CD4-positive, alpha-beta T cell treated with Interleukin-17A for 1 hour (primary cell): Measurements from ENCODE around the gene FDPS.
"Not testable (repeated sequence)": the region's sequence is repeated elsewhere in the genome, so short reads cannot be mapped to it uniquely, and the experiment has no call there.

Source experiments
- DNase-seq: peaks from one replicate; pipeline ENCODE4 v3.0.0-alpha.2; 2020

The FDPS gene

GRCh38 chr1:155286544-155286943 is 22.1 kb upstream of the FDPS start:
- no peak for DNase-seq

GRCh38 chr1:155287987-155288543 is 20.6 kb upstream of the FDPS start:
- DNase-seq: no peak

- not testable (repeated sequence) for DNase-seq
Observed at GRCh38 chr1:155291006-155291405, 17.7 kb upstream of the FDPS start.

GRCh38 chr1:155293086-155293749 is 15.4 kb upstream of the FDPS start:
- DNase-seq: no peak

GRCh38 chr1:155294520-155295182 is 14.0 kb upstream of the FDPS start:
- DNase-seq: no peak

GRCh38 chr1:155295183-155295941 is 13.3 kb upstream of the FDPS start:
- DNase-seq: no peak

- DNase-seq: no peak
Observed at GRCh38 chr1:155295942-155296267, 12.8 kb upstream of the FDPS start.

GRCh38 chr1:155296661-155297060 is 12.0 kb upstream of the FDPS start:
- DNase-seq: no peak

GRCh38 chr1:155297384-155297783 is 11.3 kb upstream of the FDPS start:
- no peak for DNase-seq

- no peak for DNase-seq
Observed at GRCh38 chr1:155300024-155300423, 8.6 kb upstream of the FDPS start.

- DNase-seq: no peak
Observed at GRCh38 chr1:155300553-155301329, 7.9 kb upstream of the FDPS start.

GRCh38 chr1:155301342-155301841 is 7.3 kb upstream of the FDPS start, which contains the start of gene PKLR:
Gene PKLR (minus strand): TSS chr1:155301438. CDS start chr1:155301395, 43 bp downstream.
- DNase-seq: no peak

GRCh38 chr1:155304558-155305063 is 4.1 kb upstream of the FDPS start:
- no peak for DNase-seq

GRCh38 chr1:155305881-155306391 is 2.7 kb upstream of the FDPS start:
- no peak for DNase-seq

GRCh38 chr1:155307247-155307740 is 1.4 kb upstream of the FDPS start:
- peak; percentile 50 for DNase-seq

- DNase-seq: no peak
Observed at GRCh38 chr1:155309423-155310021, 856 bp downstream of the FDPS start.

GRCh38 chr1:155313261-155313660 is 4.6 kb downstream of the FDPS start:
- DNase-seq: no peak

GRCh38 chr1:155316922-155317321 is 8.3 kb downstream of the FDPS start:
- no peak for DNase-seq

GRCh38 chr1:155318082-155318481 is 9.4 kb downstream of the FDPS start:
- DNase-seq: no peak

- no peak for DNase-seq
Observed at GRCh38 chr1:155319536-155319935, 10.9 kb downstream of the FDPS start.

- no peak for DNase-seq
Observed at GRCh38 chr1:155320252-155320651, 11.6 kb downstream of the FDPS start.
